Measurements from ENCODE around the gene SH2D2A.
A peak's percentile ranks its signal among the peaks of the same experiment; 100 is the strongest.

Gene SH2D2A

GRCh38 chr1:156803086-156803851 lies 13.4 kb downstream of the SH2D2A start:
- DNase-seq (ENCODE audit: low read depth in 2 of 2) = no peak

GRCh38 chr1:156802421-156802935 lies 14.2 kb downstream of the SH2D2A start:
- DNase-seq (ENCODE audit: low read depth in 2 of 2) = no peak

DNA sequence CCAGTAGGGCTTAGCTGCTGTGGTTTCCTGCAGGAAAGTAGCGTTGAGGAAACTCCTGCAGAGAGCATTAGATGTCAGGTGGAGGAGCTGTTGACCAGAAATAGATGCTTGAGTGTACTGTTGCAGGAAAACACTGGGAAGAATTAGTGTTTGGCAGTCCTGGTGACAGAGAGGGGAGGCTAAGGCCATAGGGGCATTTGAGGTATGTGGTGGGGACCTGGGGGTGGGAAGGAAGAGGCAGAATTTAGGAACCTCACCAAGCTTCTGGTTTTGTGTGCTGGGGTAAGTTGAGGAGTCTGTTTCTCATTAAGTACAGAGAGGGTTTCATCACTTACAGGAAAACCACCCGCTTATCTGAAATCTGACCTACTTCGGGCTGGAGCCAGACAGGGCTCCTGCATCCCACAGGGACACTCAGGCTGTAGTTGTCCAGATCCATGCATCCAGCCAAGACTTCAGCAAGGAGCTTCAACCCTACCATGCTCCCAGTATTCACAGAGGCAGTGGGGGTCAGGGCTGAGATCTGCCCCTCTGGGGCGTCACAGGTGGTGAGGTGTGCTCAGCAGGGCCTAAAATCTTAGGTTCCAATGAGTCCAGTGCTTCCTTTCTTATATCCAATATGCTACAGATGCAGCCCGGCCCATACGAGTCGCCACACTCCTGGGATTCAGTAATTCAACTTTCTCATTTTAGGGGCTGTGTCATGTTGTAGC lies 15.1 kb downstream of the SH2D2A start:
- DNase-seq (ENCODE audit: low read depth in 2 of 2) = no peak

DNA sequence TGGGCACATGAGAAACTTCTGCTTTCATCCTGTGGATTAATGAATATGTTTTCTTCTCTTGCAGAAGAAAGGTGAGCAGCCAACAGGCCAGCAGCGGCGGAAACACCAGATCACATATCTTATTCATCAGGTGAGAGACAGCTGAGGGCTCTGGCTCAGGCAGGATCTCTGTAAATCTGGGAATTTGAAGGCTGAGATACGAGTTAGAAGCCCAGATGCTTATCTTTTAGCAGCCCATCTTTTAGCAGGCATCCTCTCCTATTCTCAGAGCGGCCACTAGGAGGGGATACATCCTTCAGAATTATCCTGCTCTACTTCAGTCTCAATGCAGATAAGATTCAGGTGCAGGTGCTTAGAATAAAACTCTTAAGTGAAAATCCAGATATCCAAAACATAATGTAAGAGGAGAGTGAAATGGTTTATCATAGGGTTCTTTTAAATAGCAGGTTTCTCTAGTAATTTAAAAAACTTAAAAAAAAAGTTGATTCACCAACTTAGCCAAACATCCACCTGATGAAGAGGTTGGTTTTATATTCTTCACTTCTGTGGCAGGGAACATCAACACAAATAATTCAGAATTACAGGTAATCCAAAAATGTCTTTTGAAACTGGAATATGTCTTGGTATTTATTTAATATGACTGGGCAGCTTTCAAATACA lies 19.3 kb downstream of the SH2D2A start:
- peak in 1 of 2 donors; percentile 33 for DNase-seq (ENCODE audit: low read depth in 2 of 2)

DNA sequence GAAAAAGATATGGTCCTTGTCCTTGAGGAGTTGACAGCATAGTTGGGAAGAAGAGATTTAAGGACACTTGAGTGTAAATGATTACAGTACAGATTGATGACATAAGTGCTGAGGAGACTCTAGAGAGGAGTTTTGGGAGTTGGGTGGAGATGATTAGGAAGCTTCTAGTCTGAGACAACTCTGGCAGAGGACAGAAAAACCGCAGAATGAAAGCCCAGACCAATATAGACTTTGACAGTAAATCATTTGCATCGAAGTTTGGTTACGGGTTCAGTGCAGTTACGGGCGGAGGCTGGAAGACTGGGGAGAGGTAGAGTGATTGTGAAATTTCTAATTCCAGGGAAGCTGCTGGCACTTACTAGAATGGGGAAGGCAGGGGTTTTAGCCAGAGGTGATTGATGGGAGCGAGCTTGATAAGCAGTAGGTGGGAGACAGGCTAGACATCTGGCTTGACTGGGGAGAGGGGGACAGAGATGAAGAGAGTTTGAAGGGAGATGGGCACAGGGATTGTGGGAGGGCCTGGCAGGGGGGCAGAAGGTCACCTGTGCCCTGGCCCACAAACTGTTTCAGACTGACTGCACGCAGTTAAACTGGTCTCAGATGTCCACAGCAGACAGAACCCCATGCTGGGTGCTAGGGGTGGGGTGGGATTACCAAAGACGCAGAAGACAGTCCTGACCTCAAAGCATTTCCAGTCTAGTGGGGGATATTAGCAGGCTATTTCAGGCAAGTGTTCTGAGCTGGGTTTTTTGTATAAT lies 20.1 kb downstream of the SH2D2A start:
- no peak for DNase-seq (ENCODE audit: low read depth in 2 of 2)

- DNase-seq (ENCODE audit: low read depth in 2 of 2) = no peak
These were observed 20.9 kb downstream of the SH2D2A start for GRCh38 chr1:156795787-156796186.

DNA sequence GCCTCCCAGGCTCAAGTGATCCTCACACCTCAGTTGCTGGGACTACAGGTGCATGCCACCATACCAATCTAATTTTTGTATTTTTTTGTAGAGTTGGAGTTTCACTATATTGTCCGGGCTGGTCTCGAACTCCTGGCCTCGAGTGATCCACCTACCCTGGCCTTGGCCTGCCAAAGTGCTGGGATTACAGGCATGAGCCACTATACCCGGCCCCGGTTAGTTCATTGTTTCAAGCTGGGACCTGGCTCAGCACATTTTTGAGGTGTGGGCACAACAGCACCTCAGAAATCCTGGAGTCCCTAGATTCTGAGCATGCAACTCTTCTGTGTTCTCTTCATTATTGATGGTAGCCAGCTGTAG lies 21.3 kb downstream of the SH2D2A start:
- DNase-seq (ENCODE audit: low read depth in 2 of 2) = no peak

- DNase-seq (ENCODE audit: low read depth in 2 of 2) = no peak
These were observed 21.9 kb downstream of the SH2D2A start for GRCh38 chr1:156794506-156795373.

GRCh38 chr1:156789621-156790318 lies 26.9 kb downstream of the SH2D2A start:
- no peak for DNase-seq (ENCODE audit: low read depth in 2 of 2)

DNA sequence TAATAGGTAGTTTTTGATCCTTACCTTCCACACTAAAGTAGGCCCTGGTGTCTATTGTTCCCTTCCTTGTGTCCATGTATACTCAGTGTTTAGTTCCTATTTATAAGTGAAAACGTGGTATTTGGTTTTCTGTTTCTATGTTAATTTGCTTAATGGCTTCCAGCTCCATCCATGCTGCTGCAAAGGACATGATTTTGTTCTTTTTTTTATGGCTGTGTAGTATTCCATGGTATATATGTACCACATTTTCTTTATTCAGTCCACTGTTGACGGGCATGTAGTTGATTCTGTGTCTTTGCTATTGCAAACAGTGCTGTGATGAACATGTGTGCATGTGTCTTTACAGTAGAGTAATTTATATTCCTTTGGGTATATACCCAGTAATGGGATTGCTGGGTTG lies 28.5 kb downstream of the SH2D2A start:
- no peak for DNase-seq (ENCODE audit: low read depth in 2 of 2)

- no peak for DNase-seq (ENCODE audit: low read depth in 2 of 2)
These were observed 30.0 kb downstream of the SH2D2A start for GRCh38 chr1:156786640-156787039.

GRCh38 chr1:156785458-156785857 lies 31.2 kb downstream of the SH2D2A start:
- no peak for DNase-seq (ENCODE audit: low read depth in 2 of 2)

DNA sequence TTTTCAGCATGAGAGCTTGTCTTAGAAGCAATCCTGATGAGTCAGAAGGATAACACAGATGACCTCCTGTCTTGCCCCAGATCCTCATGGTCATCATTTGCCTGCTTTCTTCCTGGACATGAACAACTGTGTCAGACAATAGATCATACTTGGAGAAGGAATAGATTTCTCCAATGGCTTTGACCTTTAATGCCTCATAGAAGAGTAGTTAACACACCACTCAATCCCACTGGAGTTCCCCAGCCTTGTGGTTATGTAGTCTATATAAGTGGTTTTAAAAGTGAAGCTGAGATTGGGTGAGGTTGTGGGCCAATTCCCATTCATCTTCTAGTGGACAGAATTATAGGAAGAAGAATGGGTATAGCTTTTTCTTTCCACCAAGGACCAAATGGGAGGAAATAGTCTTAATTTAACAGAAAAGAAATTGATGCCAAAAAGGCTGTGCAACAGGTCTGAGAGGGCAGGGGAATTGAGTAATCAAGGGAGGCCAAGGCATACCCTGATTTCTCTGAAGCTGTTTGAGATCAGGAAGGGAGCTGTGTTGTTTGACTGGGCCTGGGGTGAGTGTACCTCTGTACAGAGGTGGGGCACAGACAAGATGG lies 35.0 kb downstream of the SH2D2A start:
- DNase-seq (ENCODE audit: low read depth in 2 of 2) = no peak

GRCh38 chr1:156777573-156777972 lies 39.1 kb downstream of the SH2D2A start:
- no peak for DNase-seq (ENCODE audit: low read depth in 2 of 2)

- no peak for DNase-seq (ENCODE audit: low read depth in 2 of 2)
These were observed 39.7 kb downstream of the SH2D2A start for GRCh38 chr1:156776942-156777341.

GRCh38 chr1:156775799-156776198 lies 40.8 kb downstream of the SH2D2A start:
- DNase-seq (ENCODE audit: low read depth in 2 of 2) = no peak

DNA sequence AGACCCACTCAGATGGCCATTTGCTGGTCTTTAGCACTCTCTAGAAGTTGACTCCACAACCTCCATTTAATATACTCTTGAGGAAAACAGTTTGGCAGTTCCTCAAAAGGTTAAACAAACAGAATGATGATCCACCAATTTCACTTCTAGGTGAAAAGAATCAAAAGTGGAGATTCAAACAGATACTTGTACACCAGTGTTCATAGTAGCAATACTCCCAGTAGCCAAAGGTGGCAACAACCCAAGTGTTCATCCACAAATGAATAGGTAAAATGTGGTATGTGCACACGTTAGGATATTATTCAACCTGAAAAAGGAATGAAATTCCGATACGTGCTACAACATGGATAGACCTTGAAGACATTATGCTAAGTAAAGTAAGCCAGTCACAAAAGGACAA lies 43.0 kb downstream of the SH2D2A start:
- DNase-seq (ENCODE audit: low read depth in 2 of 2) = no peak

DNA sequence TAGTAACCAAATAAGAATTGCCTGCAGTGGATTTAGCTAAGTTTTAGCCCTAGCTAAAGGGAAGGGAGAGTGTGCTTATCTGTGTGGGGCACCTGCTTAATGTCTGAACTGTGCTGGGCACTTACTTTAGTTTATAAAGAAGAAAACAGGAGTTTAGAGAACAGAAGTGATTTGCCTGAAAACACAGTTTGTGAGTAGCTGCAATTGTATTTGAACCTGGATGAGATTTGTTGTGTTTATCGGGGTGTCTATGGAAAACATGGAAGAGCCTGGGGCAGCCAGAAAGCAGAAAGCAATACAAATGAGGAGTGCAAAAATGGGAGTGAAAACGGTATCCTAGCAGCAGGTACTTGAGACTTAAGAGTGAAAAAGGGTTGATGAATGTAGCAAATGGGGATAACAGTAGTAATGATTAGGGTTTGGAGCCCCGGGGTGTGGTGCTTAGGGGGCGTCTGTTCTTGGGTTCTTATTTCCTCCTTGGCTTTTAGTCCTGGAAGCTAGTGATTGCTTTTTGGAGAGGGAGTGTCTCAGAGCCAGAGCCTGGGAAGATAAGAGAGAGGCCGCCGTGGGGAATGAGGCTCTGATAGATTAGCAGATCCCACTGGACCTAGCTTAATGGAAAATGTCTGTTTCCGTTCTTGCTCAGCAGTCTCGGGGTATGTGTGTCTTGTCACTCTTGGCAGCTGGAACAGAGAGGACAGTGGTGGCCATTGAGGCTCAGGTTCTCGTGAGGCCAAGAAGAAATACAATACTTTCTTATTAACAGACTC lies 43.7 kb downstream of the SH2D2A start:
- no peak for DNase-seq (ENCODE audit: low read depth in 2 of 2)

DNA sequence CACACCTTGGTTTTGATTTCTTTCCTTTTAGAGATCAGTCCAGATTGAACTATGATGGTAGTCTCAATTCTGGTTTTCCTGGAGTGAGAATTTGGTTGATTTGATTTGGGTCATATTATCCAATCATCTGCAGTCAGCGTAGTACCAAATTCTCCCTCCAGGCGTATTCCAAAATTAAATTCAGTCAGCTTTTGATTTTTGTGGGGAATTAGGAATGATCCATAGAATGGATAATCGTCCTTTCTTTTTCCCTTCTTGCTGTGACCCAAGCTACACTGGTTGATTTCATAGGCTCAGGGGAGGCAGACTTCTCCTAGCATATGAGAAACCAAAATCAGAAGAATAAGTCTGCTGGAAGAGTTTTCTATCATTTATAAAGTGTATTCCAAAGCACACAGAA lies 44.4 kb downstream of the SH2D2A start:
- no peak for DNase-seq (ENCODE audit: low read depth in 2 of 2)

Measured in stimulated activated CD8-positive, alpha-beta memory T cell treated with anti-CD3 and anti-CD28 coated beads, Interleukin-2, amount 100 ng/mL, for 1 hour (primary cell).